GM12864 (cell line): ENCODE results near the gene PLXNA2.

ENCODE experiments used
- DNase-seq: peaks from one replicate; pipeline ENCODE4 v3.0.0-alpha.2; 2011; ENCODE audit warnings: low read depth
- H3K4me3 ChIP-seq: 2 replicates; pipeline ENCODE4 v1.5.1; 2011; ENCODE audit warnings: mild to moderate bottlenecking, low read depth, low read length, control low read depth
- TF ChIP-seq, protein P1 (sequence below): IDR thresholded peaks from 2 replicates; pipeline ENCODE4 v1.5.1; 2011; ENCODE audit warnings: low read depth, mild to moderate bottlenecking, moderate library complexity, low read length, control low read depth, inconsistent platforms; ENCODE audit errors: missing control alignments

The PLXNA2 gene

DNA sequence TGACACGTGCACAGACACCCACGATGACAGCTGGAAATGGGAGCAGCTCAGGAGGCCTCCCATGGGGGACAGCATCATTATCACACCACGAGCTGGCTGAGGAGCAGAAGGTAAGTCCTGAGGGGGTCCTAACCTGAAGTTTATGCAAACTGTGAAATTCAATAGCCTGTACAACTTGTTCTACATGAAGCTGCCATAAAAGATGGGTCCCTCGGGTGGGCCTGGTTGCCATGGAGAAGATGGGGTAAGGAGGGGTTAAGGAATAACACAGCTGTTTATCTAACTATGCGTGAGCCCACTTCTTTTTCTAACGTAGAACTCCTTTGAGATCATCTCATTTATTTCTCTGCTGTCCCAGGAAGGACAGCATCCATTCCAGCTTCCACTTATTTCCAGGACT lies 169.8 kb downstream of the PLXNA2 start:
- DNase-seq = no peak
- no peak overlapping the region for H3K4me3 ChIP-seq
- TF ChIP-seq, protein P1, sequence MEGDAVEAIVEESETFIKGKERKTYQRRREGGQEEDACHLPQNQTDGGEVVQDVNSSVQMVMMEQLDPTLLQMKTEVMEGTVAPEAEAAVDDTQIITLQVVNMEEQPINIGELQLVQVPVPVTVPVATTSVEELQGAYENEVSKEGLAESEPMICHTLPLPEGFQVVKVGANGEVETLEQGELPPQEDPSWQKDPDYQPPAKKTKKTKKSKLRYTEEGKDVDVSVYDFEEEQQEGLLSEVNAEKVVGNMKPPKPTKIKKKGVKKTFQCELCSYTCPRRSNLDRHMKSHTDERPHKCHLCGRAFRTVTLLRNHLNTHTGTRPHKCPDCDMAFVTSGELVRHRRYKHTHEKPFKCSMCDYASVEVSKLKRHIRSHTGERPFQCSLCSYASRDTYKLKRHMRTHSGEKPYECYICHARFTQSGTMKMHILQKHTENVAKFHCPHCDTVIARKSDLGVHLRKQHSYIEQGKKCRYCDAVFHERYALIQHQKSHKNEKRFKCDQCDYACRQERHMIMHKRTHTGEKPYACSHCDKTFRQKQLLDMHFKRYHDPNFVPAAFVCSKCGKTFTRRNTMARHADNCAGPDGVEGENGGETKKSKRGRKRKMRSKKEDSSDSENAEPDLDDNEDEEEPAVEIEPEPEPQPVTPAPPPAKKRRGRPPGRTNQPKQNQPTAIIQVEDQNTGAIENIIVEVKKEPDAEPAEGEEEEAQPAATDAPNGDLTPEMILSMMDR = no peak

DNA sequence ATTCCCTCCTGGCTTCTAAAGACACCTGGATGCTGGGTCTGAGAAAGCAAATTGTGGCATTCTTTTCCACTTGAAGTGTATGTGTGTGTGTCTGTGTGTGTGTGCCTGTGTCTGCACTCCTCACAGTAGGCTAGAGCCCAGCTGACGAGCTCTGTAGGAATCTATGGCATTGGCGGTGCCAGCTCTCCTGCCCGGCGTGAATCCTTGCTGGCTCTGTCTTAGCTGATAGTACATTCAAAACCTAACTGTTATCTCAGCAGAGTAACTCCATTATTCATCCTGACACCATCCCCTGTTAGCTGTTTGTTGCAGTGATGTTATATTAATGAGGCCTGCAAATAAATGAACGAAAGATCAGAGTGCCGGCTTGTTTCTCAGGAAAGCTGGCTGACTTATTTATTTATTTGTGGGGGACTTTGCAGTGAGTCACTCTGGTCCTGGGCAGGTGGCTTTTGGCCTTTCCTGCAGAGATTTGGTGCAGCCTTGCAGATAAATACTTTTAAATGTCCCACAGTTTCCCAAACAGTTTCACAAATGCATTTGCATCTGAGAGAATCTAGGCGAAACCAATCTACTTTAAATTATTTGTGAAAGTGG lies 172.7 kb downstream of the PLXNA2 start:
- H3K4me3 ChIP-seq = no peak overlapping the region
- TF ChIP-seq, protein P1 = no peak
- DNase-seq = no peak

DNA sequence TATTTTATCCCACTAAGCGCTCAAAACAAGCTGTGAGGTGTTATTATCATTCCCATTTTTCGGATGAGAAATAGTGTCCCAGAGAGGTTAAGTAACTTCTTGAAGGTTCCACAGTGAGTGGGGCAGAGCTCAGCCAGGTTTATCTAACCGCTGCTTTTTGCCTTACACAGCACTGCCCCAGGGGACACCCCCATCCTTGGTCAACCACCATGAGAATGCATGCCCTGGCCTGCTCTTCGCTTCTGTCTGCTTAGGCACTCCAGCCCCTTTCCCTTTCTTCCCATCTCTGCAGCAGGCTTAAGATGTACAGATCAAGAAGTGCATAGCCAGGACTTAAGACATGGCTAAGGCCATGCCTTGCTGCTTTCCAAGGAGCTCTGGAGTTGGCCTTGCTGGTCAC lies 174.3 kb downstream of the PLXNA2 start:
- H3K4me3 ChIP-seq = no peak overlapping the region
- TF ChIP-seq, protein P1 = no peak
- DNase-seq = no peak

DNA sequence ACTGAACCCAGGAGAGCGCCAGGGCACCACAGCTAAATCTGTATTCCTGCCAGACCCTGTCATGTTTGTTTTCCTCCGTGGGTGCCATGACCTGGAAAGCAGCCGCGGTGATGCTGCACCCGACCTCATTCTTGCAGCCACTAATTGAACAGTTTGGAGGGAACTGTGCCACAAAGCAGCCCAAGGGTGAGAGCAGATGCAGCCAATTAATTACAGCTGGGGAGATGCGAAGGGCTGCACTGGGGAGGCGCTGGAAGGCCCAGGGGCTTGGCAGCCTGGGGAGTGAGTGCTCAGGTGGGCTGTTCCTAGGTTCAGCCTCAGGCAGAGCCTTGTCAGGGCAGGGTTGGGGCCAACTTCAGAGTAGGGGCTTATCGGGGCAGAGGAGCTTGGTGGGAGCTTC lies 174.9 kb downstream of the PLXNA2 start:
- no peak for DNase-seq
- no peak overlapping the region for H3K4me3 ChIP-seq
- TF ChIP-seq, protein P1 = no peak

DNA sequence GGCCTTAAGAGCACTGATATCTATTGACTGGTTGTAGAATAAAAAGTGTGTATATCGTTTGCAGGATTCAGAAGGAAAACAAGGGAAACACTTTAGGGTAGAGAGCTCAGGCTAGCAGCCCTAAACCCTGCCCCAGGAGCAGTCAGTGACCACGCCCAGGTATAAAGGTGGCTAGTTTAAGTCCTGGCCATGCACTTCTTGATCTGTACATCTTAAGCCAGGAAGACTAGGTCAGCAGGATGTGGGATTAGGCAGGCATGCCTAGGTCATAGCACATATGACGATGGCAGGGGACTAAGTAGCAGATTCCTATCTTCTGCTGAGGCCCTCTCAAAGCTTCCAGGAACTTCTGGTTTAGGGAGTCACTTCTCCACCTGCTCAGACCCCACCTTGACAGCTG lies 175.3 kb downstream of the PLXNA2 start:
- TF ChIP-seq, protein P1 = no peak
- no peak overlapping the region for H3K4me3 ChIP-seq
- DNase-seq = no peak

DNA sequence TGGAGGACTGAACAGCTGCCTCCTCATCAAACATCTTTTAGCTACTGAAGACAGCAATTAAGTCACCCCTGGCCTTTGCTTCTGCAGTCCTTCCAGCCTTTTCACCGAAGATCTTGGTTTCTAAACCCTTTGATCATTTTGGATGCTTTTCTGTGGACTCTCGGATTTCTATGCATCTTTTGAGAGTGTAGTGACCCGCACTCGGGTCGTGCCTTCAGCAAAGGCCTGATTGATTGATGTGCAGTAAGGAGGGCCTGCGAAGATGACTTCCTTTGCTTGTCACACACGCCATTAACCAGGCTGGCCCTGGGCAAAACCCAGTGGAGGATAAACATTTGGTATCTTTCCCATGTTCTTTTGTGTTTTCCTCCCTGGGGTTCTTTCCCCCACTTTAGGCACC lies 175.8 kb downstream of the PLXNA2 start:
- TF ChIP-seq, protein P1 = no peak

DNA sequence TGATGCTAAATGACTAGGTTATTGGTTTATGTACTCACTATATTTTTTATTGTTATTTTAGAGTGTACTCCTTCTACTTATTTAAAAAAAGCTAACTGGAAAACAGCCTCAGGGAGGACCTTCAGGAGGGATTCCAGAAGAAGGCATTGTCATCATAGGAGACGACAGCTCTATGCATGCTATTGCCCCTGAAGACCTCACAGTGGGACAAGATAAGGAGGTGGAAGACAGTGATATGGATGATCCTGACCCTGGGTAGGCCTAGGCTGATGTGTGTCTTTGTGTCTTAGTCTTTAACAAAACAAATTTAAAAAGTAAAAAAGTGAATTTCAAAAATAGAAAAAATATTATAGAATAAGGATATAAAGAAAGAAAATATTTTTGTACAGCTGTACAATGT lies 177.6 kb downstream of the PLXNA2 start:
- H3K4me3 ChIP-seq = no peak overlapping the region
- DNase-seq = no peak
- TF ChIP-seq, protein P1 = no peak

More for the DNA sequence above, 175.8 kb downstream of the PLXNA2 start:
- no peak for DNase-seq
- H3K4me3 ChIP-seq = no peak overlapping the region
